Germinal center (tissue), 1 donor: ENCODE results near the gene FCF1.

Experiments
- DNase-seq: peaks from one replicate; pipeline ENCODE4 v3.0.0; 2012; ENCODE audit warnings: mixed read lengths, low spot score

The FCF1 gene, protein sequence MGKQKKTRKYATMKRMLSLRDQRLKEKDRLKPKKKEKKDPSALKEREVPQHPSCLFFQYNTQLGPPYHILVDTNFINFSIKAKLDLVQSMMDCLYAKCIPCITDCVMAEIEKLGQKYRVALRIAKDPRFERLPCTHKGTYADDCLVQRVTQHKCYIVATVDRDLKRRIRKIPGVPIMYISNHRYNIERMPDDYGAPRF

DNA sequence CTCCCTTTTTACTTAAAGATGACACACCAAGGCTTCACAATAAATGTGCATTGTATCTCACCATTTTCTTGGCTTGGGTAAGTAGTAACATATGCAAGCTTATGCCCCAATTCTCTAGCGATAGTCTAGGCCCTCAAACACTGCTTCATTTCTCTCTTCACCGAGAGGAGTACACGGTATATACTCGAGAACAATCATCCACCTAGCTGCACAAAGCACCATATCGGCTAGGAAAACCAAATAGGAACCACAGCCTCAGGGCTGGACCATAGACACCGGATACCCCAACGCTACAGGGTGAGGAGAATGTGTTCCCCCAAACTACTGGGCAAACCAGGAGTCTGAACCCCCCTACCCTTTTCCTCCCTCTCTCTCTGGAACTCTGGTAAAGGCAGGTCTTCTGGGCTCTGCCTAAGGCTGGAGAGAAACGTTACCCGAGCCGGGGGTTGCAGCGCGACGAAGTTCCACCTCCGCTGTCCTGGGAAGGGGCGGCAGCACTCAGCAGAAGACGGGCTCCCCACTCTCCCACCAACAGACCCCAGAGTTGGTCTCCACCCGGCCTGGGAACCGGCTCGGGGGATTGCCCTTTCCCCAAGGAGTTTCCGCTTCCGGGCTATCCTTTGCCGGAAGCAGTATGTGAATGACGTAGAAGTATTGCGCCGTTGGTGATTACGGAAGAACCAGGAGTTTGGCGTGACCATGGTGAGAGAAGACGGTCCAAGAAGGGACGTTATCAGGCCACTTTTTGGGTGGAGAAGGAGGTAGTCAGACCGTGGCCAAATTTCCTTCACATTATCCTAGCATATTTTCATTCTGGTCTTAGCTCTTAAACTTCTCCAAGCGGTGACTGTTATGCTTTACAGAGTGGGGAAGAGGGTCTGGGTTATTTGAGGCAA, at the start of gene FCF1, which contains the start of gene AREL1:
Gene FCF1, plus strand, starts transcription at position 646 of the 896 bp plus-strand sequence. Its CDS starts 54 bp downstream, at position 700.
Gene AREL1, minus strand, starts transcription at position 582 of the 896 bp plus-strand sequence. CDS start 27,465 bp downstream, outside the sequence.
- peak; percentile 89 for DNase-seq

DNA sequence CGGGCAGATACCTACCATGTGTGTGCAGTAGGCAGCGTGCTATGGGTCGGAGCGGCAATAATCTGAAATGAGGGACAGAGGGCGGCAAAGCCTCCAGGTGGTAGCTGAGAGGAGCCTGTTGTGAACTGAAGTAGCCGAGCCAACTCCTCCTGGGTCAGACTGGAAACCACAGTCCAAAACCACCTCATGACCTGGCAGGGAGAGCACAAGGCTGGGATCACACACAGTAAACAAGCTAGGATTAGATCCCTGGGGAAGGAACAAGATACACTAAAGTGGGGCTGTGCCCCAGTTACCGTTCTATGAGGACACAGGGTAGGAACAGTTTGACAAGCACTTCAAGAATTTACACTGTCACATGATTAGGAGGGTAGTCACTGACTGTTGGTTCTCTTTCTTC, 49.1 kb upstream of the FCF1 start:
- DNase-seq: no peak

DNA sequence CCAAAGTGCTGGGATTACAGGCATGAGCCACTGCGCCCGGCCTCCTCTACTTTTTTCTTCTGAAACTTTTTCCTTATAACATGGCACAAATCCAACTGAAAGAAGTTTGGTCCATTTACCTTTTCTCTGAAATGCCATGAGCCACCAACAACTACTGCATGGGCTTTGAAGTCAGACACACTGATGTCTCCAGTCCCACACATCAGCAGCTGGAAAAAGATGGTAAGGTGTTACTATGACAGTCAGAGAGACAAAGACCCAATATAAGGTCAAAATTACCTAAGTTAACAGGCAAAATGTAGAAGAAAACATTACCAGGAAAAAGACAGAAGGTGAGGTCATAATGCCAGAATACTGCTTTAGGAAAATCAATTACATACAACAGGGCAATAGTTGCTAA, 48.2 kb upstream of the FCF1 start:
- no peak for DNase-seq

DNA sequence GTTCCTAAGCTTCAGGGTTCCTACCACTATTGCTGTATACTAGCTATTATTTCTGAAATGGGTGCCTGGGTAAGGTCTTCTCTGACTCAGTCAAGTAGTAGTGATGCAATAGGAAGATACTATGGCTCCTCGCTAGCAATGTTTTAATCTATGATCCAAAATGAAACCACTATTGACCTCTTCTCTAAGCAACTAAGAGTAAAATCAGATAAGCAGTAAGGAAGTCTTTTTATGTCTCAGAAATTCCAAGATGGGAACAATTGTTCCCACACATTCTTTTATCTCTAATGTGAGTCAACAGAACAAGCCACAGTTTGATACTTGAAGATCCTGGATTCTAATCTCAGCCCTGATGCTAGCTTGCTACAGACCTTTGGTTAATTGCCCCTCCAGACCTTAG, 45.2 kb upstream of the FCF1 start:
- DNase-seq: no peak

DNA sequence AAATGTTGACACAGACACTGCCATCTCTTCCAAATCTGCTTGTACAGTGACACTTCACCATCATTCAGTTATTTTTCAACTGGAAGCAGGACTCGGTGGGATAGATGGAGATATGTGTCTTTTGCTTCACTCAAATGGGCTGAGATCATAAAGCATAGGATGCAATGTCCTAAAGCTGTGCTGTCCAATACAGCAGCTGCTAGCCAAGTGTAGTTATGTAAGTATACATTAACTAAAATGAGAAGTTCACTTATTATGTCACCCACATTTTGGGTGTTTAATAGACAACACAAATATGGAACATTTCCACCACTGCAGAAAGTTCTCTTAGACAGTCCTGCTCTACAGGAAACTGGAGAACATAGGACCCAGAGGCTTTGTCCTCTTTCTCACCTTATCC, 43.7 kb upstream of the FCF1 start:
- no peak for DNase-seq

DNA sequence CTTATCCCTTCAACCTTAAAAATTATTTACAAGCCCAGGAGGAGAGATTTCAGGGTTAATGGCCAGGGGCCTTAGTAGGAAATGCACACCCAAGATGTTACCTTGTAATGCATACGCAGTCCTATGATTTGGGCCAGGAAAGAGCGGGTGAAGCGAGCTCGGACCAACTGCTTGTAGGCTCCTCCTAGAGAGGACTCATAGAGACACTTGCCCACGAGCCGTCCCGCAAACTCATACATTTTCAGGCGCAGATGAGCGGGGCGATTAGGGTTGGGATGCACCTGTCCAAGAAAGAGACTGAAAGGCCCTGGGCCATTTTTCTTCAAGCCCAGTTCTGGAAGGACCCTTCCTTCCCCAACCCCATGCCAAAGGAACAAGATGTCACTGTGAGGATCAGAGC, 43.1 kb upstream of the FCF1 start:
- no peak for DNase-seq

DNA sequence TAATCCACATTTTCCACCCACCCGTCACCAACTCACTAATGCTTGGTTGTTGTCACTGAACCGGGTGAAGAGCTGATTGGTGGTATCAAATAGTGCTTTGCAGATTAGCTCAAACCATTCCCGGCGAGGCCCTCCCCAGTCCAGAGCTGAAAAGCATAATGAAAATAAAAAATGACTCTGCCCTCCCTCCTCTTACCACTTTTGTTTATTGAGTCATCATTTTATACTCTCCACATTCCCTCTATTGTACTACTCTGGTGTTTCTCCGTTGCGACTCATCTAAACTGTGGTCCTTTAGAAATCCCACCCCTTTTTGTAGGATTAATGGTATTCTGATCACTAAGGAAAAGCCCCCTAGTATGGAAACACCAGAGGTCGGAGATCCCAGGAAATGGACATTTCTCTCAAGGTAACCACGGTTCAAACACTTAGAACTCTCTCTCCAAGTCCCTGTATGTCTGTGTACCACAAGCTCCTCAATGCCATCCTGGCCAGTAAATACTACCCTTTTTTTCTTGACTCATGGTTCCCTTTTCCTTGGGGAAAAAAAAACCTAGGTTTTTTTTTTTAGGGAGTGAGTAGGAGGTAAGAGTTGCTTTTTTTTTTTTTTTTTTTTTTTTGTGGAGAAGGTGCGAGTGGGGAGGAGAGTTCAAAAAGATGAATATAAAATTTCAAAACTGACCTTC, 42.1 kb upstream of the FCF1 start:
- DNase-seq: no peak

DNA sequence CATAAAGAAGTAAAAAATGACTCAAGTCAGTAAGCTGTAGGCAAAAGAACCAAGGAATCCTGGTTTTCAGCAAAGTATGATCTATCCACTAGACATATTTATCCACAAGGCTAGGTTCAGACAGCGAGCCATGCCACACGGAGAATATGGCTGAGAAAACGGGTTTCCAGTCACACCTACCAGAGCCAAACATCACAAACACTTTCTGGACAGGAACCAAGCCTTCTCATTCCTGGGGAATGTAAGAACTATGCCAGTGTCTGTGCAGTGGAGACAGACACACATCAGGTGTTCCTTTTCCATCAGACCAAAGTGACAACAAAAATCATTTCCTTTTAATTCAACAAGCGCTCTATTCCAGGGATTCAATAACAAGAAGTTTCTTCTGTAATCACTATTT, 41.2 kb upstream of the FCF1 start:
- no peak for DNase-seq

DNA sequence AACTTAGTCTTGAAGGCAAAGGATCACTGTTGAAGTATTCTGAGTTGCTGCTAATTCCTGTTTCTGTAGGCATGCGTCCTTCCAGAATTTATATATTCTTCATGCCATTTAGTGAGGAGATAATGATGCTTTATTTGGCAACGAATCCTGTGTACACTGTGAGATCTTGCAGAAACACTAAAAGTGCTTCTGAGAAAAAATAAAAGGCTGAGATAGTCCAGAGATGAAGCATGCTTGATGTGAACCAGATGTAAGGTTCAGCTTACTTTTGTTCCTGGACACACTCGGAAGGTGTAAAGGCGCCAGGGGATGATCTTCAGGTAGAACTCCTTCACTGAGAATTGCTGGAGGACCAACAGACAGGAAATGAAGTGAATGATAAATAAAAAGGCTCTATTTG, 39.2 kb upstream of the FCF1 start:
- DNase-seq: no peak

DNA sequence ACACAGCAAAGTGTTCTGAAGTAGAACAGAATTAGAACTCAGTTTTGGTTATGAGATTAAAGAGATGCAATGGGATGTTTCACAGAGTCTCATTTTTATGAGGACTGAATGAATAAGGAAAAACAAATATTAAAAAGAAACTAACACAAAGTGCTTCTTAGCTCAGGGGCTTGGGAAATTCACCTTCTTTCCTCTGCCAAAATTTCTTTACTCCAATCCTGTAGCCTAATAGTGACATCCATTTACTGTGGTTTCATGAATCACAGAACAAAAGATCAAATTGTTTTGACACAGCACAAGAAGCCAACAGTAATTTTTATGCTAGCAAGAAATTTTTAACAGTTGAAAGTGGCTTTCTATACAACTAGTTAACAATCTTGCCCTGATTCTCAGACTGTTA, 37.7 kb upstream of the FCF1 start:
- DNase-seq: no peak

DNA sequence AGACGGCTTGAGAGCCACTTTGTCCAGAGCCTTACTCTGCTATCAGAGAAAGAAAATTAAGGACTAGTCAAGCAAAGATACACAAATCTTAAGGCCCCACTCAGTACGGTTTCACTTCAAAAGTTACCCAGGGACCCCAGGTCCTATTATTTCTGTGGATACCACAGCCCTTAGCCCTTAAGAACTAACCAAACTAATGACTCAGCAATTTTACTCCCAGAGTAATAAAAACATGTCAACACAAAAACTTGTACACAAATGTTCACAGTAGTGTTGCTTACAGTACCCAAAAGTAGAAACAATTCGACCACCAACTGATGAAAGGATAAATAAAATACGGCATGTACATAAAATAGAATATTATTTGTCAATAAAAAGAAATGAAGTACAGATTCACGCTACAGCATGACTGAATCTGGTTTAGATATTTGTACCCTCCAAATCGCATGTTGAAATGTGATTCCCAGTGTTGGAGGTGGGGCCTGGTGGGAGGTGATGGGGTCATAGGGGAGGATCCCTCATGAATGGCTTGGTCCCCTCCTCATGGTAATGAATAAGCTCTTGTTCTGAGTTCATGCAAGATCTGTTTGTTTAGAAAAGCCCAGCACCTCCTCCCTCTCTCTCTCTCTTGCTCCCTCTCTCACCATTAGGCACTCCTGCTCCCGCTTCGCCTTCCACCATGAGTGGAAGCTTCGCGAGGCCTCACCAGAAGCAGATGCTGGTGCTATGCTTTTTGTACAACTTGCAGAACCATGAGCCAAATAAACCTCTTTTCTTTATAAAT, 30.6 kb upstream of the FCF1 start:
- no peak for DNase-seq

DNA sequence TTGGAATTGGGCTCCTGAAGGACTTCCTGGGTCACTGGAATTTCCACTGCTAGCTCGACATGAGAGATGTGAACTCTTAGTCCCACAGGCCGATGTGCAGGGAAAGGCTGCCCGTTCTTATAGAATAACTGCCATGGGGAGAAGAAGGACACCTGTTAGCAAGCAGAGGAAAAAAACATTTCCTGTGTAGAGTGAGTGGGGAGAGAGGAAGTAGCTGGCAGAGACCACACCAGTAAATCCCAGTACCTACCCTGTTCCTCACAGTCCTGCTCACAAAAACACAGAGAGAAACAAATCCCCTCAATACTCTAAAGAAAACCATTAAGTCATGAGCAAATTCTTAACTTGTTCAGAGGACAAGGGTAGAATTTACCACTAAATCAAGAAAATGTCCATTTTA, 29.5 kb upstream of the FCF1 start:
- peak; percentile 12 for DNase-seq

DNA sequence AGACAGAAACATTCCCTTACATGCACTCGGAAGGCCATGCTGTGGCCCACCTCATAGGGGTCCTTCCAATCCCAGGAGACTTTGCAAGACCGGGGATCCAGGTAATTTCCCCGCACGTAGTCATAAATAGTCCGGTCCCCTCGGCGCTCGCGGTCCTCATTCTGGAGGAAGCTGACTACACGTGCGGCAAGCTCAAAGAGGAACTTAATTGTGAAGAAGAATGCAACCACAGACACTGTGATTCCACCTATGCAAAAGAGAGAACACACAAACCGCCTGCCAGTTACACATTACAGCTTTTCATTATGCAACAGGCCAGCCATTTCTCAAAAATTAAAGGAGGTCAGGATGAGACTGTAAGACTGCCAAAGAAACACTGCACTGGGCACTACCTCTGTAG, 28.5 kb upstream of the FCF1 start:
- peak; percentile 74 for DNase-seq

DNA sequence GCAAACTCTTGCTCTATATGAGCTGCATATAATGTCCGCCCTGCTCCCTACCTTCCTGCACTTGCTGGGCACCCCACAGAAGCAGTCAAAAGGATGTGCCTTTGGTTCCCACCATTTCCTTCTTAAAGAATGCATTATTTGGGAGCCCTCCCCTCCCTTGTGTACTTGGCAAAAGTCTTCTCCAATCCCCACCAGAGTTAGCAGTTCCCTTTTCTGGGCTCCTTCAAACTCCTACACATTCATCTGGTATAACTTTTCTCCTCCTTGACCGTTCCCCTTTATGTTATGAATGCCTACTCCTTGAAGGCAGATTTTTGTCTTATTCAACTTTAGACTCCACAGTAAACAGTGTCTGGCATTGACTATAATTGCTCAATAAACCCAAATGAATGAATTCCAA, 27.9 kb upstream of the FCF1 start:
- DNase-seq: peak; percentile 12

DNA sequence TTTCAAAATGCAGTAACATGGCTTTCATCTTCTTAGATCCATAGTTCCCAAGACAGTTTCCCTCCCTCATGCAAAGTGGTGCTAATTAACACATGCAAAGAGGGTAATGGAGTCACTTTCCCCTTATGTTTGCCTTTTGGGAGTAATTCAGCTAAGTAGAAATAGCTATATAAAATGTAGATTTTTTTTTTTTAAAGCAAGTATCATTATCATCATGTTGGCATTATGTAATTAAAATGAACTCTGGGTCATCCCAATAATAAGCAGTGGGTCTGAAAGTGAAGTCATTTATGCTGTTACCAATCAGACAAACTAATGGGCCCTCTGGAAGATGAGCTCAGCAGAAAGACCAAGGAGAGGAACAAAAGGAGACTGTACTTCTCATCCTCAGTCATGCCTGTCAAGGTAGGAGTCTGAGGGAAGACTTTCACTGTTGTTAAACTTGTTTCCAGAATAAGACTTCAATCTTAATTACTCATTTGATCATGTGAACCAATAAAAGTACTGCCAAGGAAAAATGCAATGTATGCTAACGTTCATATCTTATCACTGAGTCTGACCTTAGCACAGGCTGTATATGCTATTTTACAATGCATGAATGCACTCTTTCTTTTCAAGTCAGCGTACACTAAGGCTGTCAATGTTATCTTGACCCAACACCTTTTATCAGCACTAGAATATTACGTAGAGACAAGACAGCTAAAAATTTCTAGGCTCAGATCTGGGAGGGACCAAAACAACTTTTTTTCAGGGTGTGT, 26.8 kb upstream of the FCF1 start:
- no peak for DNase-seq

DNA sequence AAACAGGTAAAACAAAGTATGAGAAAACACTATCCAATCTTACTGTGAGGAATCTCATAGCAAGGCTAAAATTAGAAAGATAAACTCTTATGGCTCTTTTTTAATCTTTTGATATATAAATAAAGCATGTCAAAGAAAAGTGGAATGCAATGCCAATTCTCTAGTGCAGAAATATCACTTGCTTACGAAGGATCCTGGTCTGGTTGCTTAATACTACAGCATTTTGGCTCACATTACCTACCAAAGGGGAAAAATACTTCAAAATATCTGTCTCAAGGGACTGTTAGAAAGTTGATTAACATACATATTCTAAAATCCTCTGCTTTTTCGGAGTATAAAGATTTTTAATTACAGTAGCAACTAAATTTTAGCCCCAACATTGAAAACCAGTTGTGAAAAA, 21.5 kb upstream of the FCF1 start:
- DNase-seq: no peak

DNA sequence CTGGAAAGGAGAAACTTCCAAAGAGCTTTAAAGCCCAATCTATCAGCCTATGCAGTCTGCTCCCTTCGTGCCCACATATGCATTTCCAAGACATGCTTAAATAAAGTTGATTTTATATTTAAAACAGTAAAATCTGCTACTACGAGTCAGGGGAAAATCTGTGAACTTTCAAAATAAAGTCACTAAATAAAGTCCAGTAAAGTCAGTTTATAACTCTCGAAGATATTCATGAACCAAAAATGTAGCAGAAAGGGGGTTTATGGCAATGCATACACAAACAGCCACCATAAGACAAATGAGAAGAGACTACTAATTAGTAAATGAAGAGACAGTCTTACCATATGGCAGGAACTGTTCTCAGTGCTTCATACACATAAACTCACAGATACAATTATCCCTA, 19.8 kb upstream of the FCF1 start:
- DNase-seq: no peak

DNA sequence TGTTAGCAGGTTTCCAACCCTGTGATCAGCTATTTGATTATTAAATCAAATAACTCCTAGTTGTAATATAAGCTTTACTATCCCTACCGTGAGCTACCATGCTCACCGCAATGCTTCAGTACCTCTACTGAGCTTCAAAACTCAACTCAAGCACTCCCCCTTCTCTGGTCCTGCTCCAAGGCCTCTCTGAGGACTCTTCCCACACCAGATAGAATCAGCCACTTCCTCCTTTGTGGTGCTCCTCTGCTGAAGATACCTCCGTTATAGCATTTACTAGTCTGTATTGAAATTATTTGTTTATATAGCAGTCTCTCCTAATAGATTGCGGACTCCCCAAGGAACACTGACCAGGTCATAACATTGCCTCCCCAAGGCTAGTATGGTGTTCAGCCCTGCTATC, 17.5 kb upstream of the FCF1 start:
- DNase-seq: no peak

DNA sequence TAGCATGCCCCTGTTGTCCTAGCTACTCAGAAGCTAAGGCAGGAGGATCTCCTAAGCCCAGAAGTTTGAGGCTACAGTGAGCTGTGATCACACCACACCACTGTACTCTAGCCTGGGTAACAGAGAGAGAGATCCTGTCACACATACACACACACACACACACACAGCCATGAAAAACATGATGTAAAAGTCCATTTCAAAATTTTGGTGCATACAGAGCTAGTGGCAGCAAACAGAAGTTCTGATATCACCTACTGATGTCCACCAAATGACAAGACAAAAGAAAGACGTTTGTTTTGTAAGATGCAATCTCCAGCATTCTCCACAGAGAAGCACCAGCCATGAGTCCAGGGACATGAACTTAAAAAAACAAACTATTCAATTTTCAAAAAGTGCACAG, 15.9 kb upstream of the FCF1 start:
- no peak for DNase-seq

DNA sequence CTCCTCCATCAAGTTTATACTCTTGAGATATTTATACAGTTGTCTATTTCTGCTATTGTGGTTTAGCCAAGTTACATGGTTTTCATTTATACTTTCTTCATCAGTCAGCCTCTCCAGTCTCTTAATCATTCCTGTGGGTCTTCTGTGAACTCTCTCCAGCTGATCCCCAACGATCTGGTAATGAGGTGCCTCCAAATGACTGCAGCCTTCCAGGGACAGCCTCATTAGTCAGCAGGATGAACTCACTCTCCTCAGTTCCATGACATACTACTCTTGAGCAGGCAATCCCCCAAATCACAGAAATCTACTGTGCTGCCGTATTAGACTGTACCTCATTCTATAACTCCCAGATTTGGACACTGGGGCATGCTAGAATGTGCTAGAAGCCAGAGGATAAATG, 15.4 kb upstream of the FCF1 start:
- DNase-seq: no peak

DNA sequence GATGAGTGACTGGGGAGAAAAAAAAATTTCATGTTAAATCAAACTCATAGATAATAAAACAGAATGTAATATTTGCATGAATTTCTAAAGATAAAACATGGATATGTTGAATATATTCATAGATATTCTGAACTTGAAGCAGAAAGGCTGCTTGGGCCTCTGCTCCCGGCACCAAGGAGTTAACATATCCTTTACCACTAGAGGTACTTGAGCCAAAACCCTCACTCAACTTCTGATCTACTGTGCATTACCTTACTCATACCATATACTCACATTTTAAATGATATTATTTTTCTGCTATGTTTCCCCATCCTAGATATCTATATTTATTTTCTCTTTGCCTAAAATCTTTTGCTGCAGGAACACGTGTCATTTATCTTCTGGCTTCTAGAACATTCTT, 15.0 kb upstream of the FCF1 start:
- no peak for DNase-seq
